DMS153 treated with DMSO at 0.1 percent for 48 hours (cell line): Measurements from ENCODE around the gene HIVEP3.

ENCODE experiments used
- DNase-seq: peaks from one replicate; lab custom pipeline; 2025; ENCODE audit not compliant: unreplicated experiment; lab: John Stamatoyannopoulos, UW

The HIVEP3 gene

GRCh38 chr1:41850029-41850428 is 68.7 kb downstream of the HIVEP3 start:
- DNase-seq = no peak

DNA sequence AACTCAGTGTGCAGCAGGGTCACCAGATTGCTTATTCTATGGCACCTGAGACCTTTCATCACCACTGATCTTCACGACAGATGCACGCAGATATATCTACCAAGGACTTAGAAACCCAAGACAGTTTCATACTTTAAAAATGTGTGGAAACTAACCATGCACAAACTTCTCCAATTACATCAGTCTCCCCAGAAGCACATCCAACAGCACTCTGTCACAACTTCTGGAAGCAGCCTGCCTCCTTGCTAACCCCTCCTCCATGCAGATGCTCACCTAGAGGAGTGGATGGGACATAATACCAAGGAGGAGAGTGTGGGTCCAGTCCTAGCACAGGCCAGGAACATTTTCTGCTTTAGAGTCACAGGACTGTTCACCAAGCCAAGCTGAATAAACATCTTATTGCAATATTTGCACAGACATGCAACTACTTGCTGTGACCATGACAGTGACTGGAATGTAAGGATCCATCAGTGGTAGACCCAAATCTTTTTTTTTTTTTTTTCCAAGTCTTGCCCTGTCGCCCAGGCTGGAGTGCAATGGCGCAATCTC is 69.4 kb downstream of the HIVEP3 start:
- DNase-seq = no peak

- no peak for DNase-seq
Observed at GRCh38 chr1:41848216-41848952, 70.3 kb downstream of the HIVEP3 start.

- DNase-seq = no peak
Observed at GRCh38 chr1:41847733-41848132, 71.0 kb downstream of the HIVEP3 start.

GRCh38 chr1:41846625-41847405 is 71.9 kb downstream of the HIVEP3 start:
- no peak for DNase-seq

DNA sequence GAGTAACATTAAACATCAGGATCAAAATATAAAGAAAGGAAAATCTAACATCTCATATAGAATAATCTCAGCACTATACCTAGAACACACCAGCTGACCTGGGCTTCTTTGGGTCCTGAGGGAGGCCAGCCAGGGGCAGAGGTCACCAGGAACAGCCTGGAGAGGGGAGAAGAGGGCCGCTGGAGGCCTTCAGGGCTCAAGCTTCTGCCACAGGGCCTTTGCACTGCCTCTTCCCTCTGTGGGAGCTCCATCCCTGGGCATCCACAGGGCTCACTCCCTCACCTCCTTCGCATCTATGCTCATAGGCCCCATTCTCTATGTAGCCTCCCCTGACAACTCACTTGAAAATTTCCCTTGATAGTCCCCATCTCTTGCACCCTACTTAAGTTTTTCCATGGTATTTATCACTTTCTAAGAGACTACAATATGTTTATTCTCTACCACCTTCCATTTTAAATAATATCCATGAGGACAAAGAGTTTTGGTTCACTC is 73.9 kb downstream of the HIVEP3 start:
- DNase-seq = no peak

DNA sequence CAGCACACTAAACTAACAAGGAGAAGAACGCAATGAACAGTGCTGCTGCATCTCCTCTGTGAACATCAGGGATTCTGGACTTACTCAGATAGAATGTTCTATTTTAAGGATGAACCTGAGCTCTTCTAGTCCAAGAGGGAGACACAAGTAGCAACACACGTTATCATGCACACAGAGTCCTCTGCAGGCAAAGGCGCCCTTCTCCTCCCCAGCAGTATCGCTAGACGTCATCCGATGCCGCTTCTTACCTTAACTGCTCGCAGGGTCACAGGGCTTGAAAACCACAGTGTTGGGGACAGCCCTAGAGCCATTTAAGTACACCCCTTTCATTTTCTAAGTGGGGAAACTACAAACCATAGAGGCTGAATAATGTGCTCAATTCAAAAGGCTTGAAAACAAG is 74.5 kb downstream of the HIVEP3 start:
- no peak for DNase-seq

DNA sequence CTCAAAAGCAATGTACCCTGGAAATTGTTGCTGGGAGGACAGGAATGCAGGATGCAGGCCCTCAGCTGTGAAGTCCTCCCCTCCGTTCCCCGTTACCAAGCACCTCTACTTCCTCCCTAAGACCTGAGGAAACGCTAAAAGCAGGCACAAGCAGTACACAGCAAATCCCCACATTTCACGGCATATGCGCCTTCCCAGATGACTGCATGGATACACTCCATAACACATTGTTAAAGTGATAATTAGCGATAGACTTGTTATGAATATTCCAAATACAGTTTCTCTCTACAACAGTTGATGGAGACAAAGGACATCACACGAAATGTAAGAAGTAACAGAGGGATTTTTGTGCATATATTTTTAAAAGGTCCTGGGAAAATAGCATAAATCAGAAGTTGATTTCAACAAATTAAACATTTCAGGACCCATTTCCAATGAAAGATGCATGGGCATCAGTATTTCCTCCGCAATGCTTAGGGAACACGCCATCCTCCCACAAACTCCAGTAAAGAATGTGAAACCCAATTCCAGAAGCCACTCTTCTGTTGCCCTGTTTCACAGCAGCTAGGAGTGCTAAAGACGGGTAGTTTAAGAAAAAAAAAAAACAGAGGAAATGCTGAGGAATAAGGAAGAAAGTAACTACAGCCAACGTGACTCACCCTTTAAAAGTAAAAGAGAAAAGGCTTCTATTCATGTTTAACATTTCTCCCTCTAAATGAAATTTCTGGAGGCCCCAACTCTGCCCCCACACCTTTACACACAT is 75.5 kb downstream of the HIVEP3 start:
- no peak for DNase-seq

GRCh38 chr1:41842326-41842725 is 76.4 kb downstream of the HIVEP3 start:
- no peak for DNase-seq

- peak; percentile 49 for DNase-seq
Observed at GRCh38 chr1:41840592-41841246, 78.0 kb downstream of the HIVEP3 start.

GRCh38 chr1:41838266-41838665 is 80.5 kb downstream of the HIVEP3 start:
- no peak for DNase-seq

GRCh38 chr1:41837691-41838090 is 81.0 kb downstream of the HIVEP3 start:
- DNase-seq = no peak

DNA sequence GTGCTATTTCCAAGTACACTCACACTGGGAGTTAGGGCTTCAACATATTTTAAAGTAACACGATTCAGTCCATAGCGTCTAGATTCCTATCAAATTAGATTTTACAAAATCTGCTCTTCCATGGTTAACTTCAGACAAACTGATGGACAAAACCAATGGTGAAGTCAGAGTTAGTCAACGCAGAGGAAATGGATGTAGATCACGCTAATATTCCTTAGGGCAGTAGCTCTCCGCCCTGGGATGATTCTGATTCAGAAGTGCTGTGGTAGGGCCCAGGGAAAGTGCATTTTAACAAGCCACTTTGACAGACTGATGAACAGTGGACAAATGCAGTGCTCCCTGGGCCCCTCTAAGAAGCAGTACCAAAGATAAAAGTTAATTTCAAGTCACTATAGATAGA is 83.2 kb downstream of the HIVEP3 start:
- DNase-seq = no peak

- no peak for DNase-seq
Observed at GRCh38 chr1:41833519-41834000, 85.2 kb downstream of the HIVEP3 start.

- DNase-seq = no peak
Observed at GRCh38 chr1:41830726-41831125, 88.0 kb downstream of the HIVEP3 start.

- DNase-seq = no peak
Observed at GRCh38 chr1:41827991-41828570, 90.6 kb downstream of the HIVEP3 start.

DNA sequence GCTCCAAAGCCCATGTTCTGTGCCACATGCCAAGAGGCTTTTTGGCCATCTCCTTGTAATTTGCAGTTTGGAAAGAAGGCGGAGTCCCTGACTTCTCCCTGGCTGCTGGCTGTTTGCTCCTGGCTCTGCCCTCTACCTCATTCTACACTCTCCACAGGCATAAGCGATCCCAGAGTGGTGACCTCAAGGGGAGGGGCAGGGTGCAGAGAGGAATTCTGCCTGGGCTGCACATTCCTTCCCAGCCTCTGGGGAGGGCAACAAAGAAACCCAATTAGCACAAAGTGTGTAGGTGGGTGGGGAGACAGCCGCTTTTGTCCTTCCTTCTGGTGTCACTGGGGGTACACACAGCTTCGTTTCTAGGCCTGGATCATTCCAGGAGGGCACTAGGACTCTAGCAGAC is 95.3 kb downstream of the HIVEP3 start:
- no peak for DNase-seq

GRCh38 chr1:41822866-41823265 is 95.9 kb downstream of the HIVEP3 start:
- DNase-seq = no peak

DNA sequence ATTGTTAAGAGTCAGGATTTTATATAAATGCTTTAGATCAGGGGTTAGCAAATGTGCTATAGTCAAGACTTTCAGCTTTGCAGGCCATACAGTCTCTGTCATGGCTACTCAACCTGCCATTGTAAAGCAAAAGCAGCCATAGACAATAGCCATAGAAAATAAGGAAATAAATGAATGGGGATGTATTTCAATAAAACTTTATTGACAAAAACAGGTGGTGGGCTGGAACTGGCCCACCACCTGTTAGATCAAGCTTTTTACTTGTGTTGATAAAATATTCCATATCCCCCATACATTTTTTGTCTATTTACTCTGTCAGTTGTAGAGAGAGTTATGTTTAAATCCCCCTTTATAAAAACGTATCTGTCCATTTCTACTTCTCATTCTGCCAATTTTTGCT is 98.9 kb downstream of the HIVEP3 start:
- no peak for DNase-seq

DNA sequence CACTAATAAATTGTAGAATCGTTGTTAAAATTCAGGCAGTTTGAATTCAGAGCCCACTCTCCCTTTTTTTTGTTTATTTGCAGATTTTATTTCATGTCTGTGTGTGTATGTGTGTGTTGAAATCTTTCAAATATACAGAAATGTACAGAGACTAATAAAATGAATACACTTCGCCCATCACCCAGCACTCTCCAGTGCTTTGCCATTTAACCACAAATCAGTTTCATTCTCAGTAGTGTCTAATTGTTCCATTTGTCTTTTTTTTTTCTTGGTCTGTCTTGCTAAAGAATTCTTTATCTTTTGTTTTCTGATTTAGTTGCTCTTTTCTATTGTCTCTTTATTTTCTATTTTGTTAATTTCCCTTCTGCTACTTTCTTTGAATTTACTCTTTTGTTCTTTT is 99.7 kb downstream of the HIVEP3 start:
- DNase-seq = no peak
